ENCODE data around the gene CRAMP1. TPM values are rescaled to one million over a fixed set of nuclear protein-coding genes. Genes with fewer than 3 reads are reported as not detected.

CRAMP1 gene
- total and polyA plus RNA-seq, 11 donors: 6.2 to 16.9 (median 10.6) TPM

GRCh38 chr16:1647856-1648255, 35.7 kb downstream of the CRAMP1 start:
- no peak overlapping the region for H3K27ac ChIP-seq
- H3K27me3 ChIP-seq: no peaks in the 10 kb centered on the region
- ATAC-seq: no peak
- no peak for DNase-seq
- no peak overlapping the region for H3K4me3 ChIP-seq
- H3K9me3 ChIP-seq: no peaks in the 10 kb centered on the region
- intact Hi-C loops (cut with DNase I): loop anchor here in 1 of 10 donors (10.0 kb wide), 1 partner anchor 57 kb away; the partner anchor contains the start of gene MAPK8IP3
- TF ChIP-seq POLR2A (IDR thresholded peaks at IDR 0.05) (no peak), CTCF (IDR thresholded peaks at IDR 0.05) (no peak)
- H3K36me3 ChIP-seq: peaks cover 0 to 79% (median 61%) of the 10 kb centered on the region in 9 donors
- 87 to 96% (median 90%) methylated on average over 13 of the region's 13 CpGs for WGBS, 4 donors
- peaks cover 0 to 6% (median 0%) of the 10 kb centered on the region in 12 donors for H3K4me1 ChIP-seq

GRCh38 chr16:1650131-1650530, 38.0 kb downstream of the CRAMP1 start:
- Histone ChIP-seq H3K36me3 (peaks cover 0 to 80% (median 67%) of the 10 kb centered on the region in 9 donors), H3K27me3 (no peaks in the 10 kb centered on the region), H3K4me3 (no peak overlapping the region), H3K27ac (no peak overlapping the region), H3K9me3 (no peaks in the 10 kb centered on the region), H3K4me1 (peaks cover 0 to 6% (median 0%) of the 10 kb centered on the region in 12 donors)
- intact Hi-C loops (cut with DNase I): no loop called here
- no peak for TF ChIP-seq CTCF (IDR thresholded peaks at IDR 0.05)
- TF ChIP-seq POLR2A (IDR thresholded peaks at IDR 0.05): no peak
- DNase-seq (no peak), ATAC-seq (no peak)
- WGBS, 4 donors: 83 to 91% (median 88%) methylated on average over 4 of the region's 4 CpGs

GRCh38 chr16:1651094-1651973, 39.2 kb downstream of the CRAMP1 start:
- WGBS, 4 donors: 93 to 96% (median 94%) methylated on average over 12 of the region's 12 CpGs
- no peak for DNase-seq
- Histone ChIP-seq H3K36me3 (peaks cover 0 to 80% (median 67%) of the 10 kb centered on the region in 9 donors), H3K27ac (no peak overlapping the region), H3K4me1 (peaks cover 0 to 6% (median 0%) of the 10 kb centered on the region in 12 donors), H3K27me3 (no peaks in the 10 kb centered on the region), H3K9me3 (no peaks in the 10 kb centered on the region), H3K4me3 (no peak overlapping the region)
- TF ChIP-seq CTCF (IDR thresholded peaks at IDR 0.05) (no peak), POLR2A (IDR thresholded peaks at IDR 0.05) (no peak)
- peak in 1 of 4 donors; percentile 7 for ATAC-seq
- intact Hi-C loops (cut with DNase I): no loop called here

- WGBS, 4 donors: 96 to 100% (median 98%) methylated on average over 1 of the region's 1 CpG
- Histone ChIP-seq H3K27me3 (no peaks in the 10 kb centered on the region), H3K4me3 (no peak overlapping the region), H3K36me3 (peaks cover 0 to 80% (median 67%) of the 10 kb centered on the region in 9 donors), H3K4me1 (peaks cover 0 to 7% (median 1%) of the 10 kb centered on the region in 12 donors), H3K9me3 (no peaks in the 10 kb centered on the region), H3K27ac (no peak overlapping the region)
- no peak for ATAC-seq
- intact Hi-C loops (cut with DNase I): no loop called here
- no peak for DNase-seq
- no peak for TF ChIP-seq POLR2A (IDR thresholded peaks at IDR 0.05)
- TF ChIP-seq CTCF (IDR thresholded peaks at IDR 0.05): no peak
Observed at GRCh38 chr16:1651974-1652312, 39.8 kb downstream of the CRAMP1 start.
